AG09309 (cell line): ENCODE measurements around the gene ISLR.

ENCODE experiments used
- DNase-seq: peaks from one replicate; pipeline ENCODE4 v3.0.0-alpha.2; 2010; ENCODE audit warnings: low read depth
- H3K4me3 ChIP-seq: 2 replicates; pipeline ENCODE4 v1.5.1; 2011; ENCODE audit warnings: mild to moderate bottlenecking, low read depth, low read length, moderate library complexity; ENCODE audit not compliant: control insufficient read depth
- CTCF ChIP-seq: IDR thresholded peaks from 2 replicates; pipeline ENCODE4 v1.5.1; 2011; ENCODE audit warnings: mild to moderate bottlenecking, low read depth, low read length, inconsistent platforms; ENCODE audit not compliant: insufficient read depth, control insufficient read depth; ENCODE audit errors: missing control alignments

ISLR gene

GRCh38 chr15:74184582-74185091 is 11.1 kb downstream of the ISLR start:
- TF ChIP-seq CTCF, result no peak
- no peak overlapping the region for H3K4me3 ChIP-seq
- no peak for DNase-seq

- no peak overlapping the region for H3K4me3 ChIP-seq
- DNase-seq, result no peak
- no peak for TF ChIP-seq CTCF
Observed at GRCh38 chr15:74185710-74186348, 12.3 kb downstream of the ISLR start.

- H3K4me3 ChIP-seq, result no peak overlapping the region
- DNase-seq, result no peak
- no peak for TF ChIP-seq CTCF
Observed at GRCh38 chr15:74188216-74188615, 14.7 kb downstream of the ISLR start.

- H3K4me3 ChIP-seq, result no peak overlapping the region
- no peak for TF ChIP-seq CTCF
- DNase-seq, result no peak
Observed at GRCh38 chr15:74191798-74192197, 18.3 kb downstream of the ISLR start.

GRCh38 chr15:74192751-74193150 is 19.2 kb downstream of the ISLR start:
- TF ChIP-seq CTCF, result no peak
- H3K4me3 ChIP-seq, result no peak overlapping the region
- no peak for DNase-seq

GRCh38 chr15:74193299-74193718 is 19.8 kb downstream of the ISLR start:
- H3K4me3 ChIP-seq, result no peak overlapping the region
- peak; percentile 87 for DNase-seq
- no peak for TF ChIP-seq CTCF
